HL-60/S4 treated with phorbol 12-myristate 13-acetate at 8.2 ng/mL for 4 days and 3 days (cell line): Measurements from ENCODE around the gene ALS2CL.
"Not testable (repeated sequence)": the region's sequence is repeated elsewhere in the genome, so short reads cannot be mapped to it uniquely, and the experiment has no call there.

Source experiments
- in situ Hi-C: fragments of 300-500 bp; cut with MboI; formaldehyde crosslinking; loops from 2 replicates; pipeline ENCODE4 v1.15.0; 2022; ENCODE audit warnings: low sequenced_read_pairs

The ALS2CL gene, protein sequence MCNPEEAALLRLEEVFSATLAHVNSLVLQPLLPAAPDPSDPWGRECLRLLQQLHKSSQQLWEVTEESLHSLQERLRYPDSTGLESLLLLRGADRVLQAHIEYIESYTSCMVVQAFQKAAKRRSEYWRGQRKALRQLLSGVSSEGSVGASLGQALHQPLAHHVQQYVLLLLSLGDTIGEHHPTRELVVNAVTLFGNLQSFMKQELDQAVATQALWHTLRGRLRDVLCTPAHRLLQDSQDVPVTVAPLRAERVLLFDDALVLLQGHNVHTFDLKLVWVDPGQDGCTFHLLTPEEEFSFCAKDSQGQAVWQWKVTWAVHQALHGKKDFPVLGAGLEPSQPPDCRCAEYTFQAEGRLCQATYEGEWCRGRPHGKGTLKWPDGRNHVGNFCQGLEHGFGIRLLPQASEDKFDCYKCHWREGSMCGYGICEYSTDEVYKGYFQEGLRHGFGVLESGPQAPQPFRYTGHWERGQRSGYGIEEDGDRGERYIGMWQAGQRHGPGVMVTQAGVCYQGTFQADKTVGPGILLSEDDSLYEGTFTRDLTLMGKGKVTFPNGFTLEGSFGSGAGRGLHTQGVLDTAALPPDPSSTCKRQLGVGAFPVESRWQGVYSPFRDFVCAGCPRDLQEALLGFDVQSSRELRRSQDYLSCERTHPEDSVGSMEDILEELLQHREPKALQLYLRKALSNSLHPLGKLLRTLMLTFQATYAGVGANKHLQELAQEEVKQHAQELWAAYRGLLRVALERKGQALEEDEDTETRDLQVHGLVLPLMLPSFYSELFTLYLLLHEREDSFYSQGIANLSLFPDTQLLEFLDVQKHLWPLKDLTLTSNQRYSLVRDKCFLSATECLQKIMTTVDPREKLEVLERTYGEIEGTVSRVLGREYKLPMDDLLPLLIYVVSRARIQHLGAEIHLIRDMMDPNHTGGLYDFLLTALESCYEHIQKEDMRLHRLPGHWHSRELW

DNA sequence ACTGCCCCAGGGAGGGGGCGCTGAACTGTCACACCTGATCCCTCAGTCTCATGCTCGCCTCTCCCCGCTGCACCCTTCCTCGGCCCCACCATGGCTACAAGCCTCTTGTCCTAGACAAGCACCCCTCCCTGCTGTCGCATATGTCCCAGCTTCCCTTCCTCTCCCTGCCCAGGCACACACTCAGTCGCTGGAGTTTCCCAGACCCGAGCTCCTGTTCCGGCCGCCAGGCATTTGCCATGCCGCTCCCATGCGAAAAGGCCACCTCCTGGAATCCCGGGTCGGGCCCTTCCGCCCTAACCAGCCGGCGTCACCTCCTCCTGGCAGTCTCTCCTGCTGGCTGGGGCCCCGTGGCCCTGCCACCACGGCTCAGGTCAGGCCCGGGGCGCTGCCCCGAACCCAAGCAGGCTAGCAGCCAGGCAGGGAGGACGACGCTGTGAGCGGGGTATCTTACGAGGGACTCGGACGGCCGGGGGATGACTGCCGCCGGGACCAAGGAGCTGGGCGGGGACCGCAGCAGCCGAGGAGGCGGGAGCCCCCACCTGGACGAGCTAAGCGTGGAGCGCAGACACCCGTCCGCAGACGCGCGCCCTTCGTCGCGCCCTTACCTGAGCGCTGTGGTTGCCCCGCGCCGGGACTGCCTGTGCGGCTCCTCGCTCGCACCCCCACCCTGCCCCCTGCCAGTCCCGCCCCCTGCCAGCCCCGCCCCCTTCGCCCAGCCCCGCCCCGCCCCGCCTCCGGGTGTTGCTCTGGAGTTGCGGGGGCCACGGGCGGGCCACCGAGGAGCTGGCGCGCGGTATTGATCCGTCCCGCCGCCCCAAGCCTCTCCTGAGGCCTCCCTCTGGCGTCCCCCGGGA, at the start of gene ALS2CL:
Gene ALS2CL (minus strand): TSS at position 642 of the 854 bp plus-strand sequence. CDS start 4,239 bp downstream, outside the sequence.
- in situ Hi-C loops: no loop called here

DNA sequence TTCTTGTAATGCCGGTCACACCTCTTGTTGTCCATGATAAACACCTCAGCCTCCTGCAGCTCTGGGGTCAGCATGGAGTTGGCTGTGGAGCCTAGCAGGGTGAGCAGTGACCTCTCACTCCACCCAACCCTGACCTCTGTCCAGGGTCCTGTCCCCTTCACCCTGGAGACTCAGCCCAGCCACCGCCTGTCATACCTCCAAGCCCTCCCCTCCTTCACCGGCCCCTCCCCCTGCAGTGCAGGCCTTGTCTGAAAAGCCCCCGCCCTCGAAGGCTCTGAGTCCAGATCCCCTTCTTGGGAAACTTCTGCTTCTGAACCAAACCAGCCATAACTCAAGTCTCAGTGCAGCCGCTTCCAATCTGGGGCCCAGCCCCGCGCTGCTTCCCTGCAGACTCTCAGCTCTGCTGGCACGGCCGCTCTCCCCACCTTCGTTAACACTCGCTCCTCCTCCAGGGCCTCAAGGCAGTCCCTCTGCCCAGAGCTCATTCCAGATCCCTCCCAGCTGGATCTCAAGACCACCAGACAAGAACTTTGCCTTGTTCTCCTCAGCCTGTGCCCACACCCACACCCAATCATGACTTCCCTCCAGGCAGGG, 49.6 kb upstream of the ALS2CL start:
- in situ Hi-C loops: no loop called here

GRCh38 chr3:46739565-46739964, 46.1 kb upstream of the ALS2CL start:
- in situ Hi-C loops: not testable (repeated sequence)

DNA sequence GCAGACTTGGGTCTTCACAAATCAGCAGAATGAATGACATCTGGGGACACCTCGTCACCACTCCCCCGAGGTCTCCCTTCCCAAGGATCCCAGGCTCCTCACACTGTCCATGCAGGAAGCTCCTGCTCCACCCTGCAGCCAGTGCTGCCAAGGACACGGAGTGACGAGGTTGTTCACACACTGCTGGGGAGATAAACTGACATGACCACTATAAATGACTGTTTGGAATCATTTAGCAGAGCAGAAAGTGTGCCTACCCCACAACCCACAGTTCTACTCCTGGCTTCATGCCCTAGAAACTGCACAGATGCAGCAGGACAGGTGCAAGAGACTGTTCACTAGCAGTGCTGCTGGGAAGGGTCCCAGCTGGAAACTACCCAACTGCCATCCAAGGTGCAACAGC, 43.9 kb upstream of the ALS2CL start:
- in situ Hi-C loops: no loop called here

DNA sequence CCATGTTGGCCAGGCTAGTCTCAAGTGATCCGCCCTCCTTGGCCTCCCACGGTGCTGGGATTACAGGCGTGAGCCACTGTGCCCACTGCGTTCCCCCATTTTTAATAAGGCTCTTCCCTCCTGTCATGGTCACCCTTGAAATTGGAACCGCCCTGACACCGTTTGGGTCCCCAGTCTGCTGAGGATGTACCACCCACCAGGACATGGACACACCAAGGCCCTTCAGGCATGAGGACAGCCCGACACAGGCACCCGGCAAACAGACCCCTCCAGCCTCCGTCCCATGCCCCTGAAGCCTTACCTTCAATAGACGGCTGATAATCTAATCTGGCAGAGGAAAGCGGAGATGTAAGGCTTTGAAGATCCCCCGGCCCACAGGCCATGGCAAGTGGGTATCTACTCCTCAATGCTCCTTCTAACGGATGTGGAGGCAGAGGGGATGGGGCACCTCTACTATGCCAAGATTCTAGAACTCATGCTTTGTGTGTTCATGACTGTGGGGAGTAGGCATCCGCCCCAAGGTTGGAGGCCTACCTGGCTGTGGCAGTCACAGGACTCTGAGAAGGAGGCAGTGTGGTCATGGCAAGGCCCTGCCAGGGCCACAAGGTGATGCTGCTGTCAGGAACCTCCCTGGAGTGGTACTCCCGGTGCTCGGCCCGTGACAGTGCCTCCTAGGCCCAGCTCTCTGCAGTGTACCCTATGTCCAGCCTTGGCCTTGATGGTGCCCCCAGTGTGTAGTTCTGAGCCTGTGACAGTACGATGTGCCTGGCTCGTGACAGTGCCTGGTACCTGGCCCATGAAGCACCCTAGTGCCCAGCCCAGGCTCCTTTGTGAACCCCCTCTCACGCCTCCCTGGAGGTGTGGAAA, 42.8 kb upstream of the ALS2CL start:
- in situ Hi-C loops: no loop called here

DNA sequence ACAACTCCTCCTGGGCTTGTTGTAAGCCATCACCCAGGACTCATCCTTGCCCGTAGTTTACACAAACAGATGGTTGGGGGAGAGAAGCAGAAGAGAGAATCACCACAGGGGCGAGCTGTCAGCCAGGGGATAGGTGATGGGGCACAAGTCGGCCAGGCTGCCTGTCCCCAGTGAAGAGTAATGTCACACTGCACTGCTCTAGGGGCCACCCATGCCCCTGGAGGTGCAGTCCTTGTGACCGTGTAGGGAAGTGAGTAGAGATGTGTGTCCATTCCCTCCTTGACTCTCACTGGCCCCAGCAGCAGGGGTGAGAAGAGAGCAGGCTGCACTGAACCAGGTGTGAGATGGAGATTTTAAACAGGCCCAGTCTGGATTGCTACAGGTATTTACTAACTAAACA, 41.3 kb upstream of the ALS2CL start:
- in situ Hi-C loops: no loop called here

- in situ Hi-C loops: no loop called here
Measured at GRCh38 chr3:46733026-46733800, 39.7 kb upstream of the ALS2CL start.

- in situ Hi-C loops: no loop called here
Measured at GRCh38 chr3:46731795-46732194, 38.3 kb upstream of the ALS2CL start.

DNA sequence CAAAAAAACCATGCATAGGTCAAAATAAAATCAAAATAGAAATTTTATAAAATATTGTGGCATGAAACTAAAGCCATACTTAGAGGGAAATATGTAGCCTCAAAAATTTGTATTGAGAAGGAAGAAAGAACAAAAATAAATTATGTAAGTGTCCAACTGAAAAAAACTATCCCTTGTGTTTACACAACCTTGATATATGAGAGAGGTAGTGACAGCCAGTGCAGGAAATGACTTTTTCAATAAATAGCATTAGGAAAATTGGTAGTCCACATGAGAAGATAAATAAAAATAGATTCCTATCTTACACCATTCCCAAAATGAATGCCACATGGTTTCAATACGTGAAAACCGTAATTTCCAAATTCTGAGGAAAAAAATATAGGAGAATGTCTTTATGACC, 37.3 kb upstream of the ALS2CL start:
- in situ Hi-C loops: no loop called here

DNA sequence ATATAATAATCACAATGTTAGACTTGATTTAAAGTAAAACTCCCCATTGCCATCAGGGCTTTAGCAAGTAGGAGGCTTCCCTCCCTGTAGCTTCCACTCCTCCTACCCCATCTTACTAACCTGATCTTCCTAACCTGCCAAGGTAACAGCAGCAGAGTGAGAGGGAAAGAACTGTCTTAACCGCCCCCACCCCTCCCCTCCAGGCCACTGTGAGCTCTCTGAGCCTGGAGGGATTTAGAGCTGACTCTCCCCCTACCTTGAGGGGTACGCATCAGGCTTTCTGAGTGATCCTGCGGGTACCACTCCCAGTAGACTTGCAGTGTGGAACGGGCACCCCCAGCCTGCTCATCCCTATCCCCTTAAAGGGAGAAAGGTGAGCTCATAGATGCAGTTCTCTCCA, 35.6 kb upstream of the ALS2CL start:
- in situ Hi-C loops: no loop called here

DNA sequence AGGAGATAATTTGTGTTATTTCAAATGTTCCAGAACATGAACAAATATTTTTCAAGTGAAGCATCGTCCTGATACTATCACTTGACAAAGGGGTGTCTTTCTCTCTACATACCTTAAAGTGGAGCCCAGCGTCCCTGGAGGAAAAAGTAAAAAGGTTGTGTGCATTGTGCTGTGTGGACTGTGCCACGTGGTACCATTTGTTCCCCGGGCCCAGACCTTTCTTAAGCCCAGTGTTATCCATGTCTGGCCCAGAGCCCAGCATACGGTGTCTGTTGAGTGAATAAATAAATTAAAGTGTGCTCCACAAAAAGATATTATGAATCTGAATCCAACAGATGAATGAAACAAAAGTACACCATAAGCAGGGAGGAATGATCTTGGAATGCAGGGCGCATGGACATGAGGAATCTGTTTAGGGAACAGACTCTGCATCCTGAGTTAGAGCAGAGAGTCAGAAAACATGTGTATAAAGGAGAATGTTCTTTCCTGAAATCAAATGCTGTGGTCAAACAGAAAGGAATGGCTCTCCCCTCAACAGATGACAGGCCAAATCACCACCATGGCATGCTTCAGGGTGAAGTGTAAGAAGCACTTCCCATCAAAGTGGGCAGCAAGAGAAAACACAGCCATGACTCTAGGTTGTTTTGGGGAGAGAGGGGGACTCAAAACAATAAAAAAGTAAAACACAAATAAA, 32.3 kb upstream of the ALS2CL start:
- in situ Hi-C loops: no loop called here

DNA sequence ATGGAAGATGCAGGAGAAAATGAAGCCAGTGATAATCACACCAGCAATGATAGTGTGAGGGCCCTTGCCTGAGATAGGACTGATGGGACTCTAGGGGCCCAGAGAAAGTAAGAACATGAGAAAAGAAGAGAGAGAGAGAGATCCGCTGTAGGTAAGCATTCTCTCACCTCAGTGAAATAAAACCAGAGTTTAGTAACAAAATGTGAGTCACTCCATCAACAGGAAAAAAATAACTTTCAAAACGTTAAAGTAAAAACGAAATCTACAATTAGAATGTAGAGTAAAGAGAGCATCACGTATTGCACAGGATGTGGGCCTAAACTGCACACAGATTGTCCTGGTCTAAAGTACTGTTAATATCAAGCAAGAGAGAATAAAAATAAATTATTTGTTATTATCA, 30.9 kb upstream of the ALS2CL start:
- in situ Hi-C loops: loop anchor here (25.0 kb wide), 1 partner anchor 163 kb away; the partner anchor contains the start of gene PTH1R

- in situ Hi-C loops: loop anchor here (25.0 kb wide), 1 partner anchor 165 kb away; the partner anchor contains the start of gene PTH1R
Measured at GRCh38 chr3:46722443-46722842, 29.0 kb upstream of the ALS2CL start.

GRCh38 chr3:46721009-46721408, 27.5 kb upstream of the ALS2CL start:
- in situ Hi-C loops: loop anchor here (25.0 kb wide), 1 partner anchor 166 kb away; the partner anchor contains the start of gene PTH1R

DNA sequence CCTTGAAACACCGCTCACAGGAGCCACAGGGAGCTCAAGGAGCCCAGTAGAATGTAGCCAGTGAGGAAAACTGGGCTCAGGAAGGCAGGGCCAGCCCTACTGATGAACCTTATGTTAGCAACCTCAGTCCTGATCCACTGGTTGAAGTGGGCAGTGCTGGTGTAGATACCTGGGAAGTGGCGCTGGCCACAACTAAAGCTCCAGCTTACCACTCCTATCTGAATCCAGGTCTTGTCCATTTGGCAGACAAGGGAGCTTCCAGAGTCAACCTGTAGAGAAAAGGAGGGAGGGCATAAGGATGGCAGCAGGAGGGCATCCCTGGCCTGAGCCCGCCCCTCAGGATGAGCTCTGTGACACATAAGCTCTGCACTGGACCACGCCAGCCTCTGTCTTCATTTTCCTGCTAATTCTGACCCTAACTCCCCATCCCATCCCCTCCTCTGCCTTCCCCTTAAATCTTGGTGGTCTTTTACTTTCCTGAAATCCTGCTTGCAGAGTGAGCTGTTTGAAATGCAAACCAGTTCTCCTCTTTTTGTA, 26.3 kb upstream of the ALS2CL start:
- in situ Hi-C loops: loop anchor here (25.0 kb wide), 1 partner anchor 167 kb away; the partner anchor contains the start of gene PTH1R

GRCh38 chr3:46719044-46719565, 25.6 kb upstream of the ALS2CL start:
- in situ Hi-C loops: loop anchor here (25.0 kb wide), 1 partner anchor 168 kb away; the partner anchor contains the start of gene PTH1R
